ENCODE measurements around the gene LYST.

DNA sequence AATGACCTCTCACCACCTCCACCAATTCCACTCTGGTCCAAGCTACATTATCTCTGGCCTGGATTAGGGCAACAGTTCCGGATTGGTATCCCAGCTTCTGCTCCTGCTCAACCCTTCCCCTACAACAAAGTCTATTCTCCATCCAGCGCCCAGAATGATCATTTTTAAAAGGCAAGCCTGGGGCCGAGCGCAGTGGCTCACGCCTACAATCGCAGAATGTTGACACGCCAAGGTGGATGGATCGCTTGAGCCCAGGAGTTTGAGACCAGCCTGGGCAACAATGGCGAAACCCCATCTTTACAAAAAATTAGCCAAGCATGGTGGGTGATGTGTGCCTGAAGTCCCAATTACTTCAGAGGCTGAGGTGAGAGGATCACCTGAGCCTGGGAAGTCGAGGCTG is 2.2 kb downstream of the LYST start:
- TF ChIP-seq POLR2A (IDR thresholded peaks at IDR 0.05): no peak
- TF ChIP-seq, protein P1, sequence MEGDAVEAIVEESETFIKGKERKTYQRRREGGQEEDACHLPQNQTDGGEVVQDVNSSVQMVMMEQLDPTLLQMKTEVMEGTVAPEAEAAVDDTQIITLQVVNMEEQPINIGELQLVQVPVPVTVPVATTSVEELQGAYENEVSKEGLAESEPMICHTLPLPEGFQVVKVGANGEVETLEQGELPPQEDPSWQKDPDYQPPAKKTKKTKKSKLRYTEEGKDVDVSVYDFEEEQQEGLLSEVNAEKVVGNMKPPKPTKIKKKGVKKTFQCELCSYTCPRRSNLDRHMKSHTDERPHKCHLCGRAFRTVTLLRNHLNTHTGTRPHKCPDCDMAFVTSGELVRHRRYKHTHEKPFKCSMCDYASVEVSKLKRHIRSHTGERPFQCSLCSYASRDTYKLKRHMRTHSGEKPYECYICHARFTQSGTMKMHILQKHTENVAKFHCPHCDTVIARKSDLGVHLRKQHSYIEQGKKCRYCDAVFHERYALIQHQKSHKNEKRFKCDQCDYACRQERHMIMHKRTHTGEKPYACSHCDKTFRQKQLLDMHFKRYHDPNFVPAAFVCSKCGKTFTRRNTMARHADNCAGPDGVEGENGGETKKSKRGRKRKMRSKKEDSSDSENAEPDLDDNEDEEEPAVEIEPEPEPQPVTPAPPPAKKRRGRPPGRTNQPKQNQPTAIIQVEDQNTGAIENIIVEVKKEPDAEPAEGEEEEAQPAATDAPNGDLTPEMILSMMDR (IDR thresholded peaks at IDR 0.05): no peak
